Osteocyte (in vitro differentiated cells): ENCODE results near the gene GFPT1. TPM values are rescaled to one million over a fixed set of nuclear protein-coding genes. Genes with fewer than 3 reads are reported as not detected.

Experiments
- DNase-seq: peaks from one replicate; pipeline ENCODE4 v3.0.0; 2021; ENCODE audit warnings: mixed read lengths; ENCODE audit not compliant: unreplicated experiment; ENCODE audit errors: extremely low spot score
- H3K27ac Mint-ChIP-seq: one replicate; pipeline ENCODE4 v1.8.0; 2021; ENCODE audit warnings: mild to moderate bottlenecking, mixed read lengths; ENCODE audit not compliant: unreplicated experiment
- H3K27me3 Mint-ChIP-seq: one replicate; pipeline ENCODE4 v1.8.0; 2021; ENCODE audit warnings: mixed read lengths; ENCODE audit not compliant: unreplicated experiment
- H3K36me3 Mint-ChIP-seq: one replicate; pipeline ENCODE4 v1.8.0; 2021; ENCODE audit warnings: mixed read lengths; ENCODE audit not compliant: unreplicated experiment
- H3K4me1 Mint-ChIP-seq: one replicate; pipeline ENCODE4 v1.8.0; 2021; ENCODE audit warnings: mixed read lengths; ENCODE audit not compliant: unreplicated experiment
- H3K4me3 Mint-ChIP-seq: one replicate; pipeline ENCODE4 v1.8.0; 2021; ENCODE audit warnings: mild to moderate bottlenecking, moderate library complexity, mixed read lengths; ENCODE audit not compliant: unreplicated experiment
- H3K9me3 Mint-ChIP-seq: one replicate; pipeline ENCODE4 v1.8.0; 2021; ENCODE audit warnings: mixed read lengths; ENCODE audit not compliant: unreplicated experiment
- total RNA-seq: library from RNA; stranded (reverse); gene quantifications from 2 replicates; pipeline ENCODE4 v1.2.1, GENCODE V29; 2021
- TF ChIP-seq, protein P1 (sequence below): fragments of 200-600 bp; sonication (generic); IDR thresholded peaks from 2 replicates; pipeline ENCODE4 v1.5.0; 2021; ENCODE audit warnings: antibody characterized with exemption, mild to moderate bottlenecking, moderate library complexity

GFPT1 gene
- total RNA-seq, 1 donor from 2014 or later, result 48.3 TPM

GRCh38 chr2:69278366-69278765 lies 108.7 kb downstream of the GFPT1 start:
- Mint-ChIP-seq H3K36me3 (no peaks in the 10 kb centered on the region), H3K9me3 (no peaks in the 10 kb centered on the region), H3K27ac (no peak overlapping the region), H3K4me1 (no peaks in the 10 kb centered on the region), H3K4me3 (no peak overlapping the region), H3K27me3 (peaks cover 7% of the 10 kb centered on the region)
- no peak for DNase-seq
- TF ChIP-seq, protein P1, sequence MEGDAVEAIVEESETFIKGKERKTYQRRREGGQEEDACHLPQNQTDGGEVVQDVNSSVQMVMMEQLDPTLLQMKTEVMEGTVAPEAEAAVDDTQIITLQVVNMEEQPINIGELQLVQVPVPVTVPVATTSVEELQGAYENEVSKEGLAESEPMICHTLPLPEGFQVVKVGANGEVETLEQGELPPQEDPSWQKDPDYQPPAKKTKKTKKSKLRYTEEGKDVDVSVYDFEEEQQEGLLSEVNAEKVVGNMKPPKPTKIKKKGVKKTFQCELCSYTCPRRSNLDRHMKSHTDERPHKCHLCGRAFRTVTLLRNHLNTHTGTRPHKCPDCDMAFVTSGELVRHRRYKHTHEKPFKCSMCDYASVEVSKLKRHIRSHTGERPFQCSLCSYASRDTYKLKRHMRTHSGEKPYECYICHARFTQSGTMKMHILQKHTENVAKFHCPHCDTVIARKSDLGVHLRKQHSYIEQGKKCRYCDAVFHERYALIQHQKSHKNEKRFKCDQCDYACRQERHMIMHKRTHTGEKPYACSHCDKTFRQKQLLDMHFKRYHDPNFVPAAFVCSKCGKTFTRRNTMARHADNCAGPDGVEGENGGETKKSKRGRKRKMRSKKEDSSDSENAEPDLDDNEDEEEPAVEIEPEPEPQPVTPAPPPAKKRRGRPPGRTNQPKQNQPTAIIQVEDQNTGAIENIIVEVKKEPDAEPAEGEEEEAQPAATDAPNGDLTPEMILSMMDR, result no peak

DNA sequence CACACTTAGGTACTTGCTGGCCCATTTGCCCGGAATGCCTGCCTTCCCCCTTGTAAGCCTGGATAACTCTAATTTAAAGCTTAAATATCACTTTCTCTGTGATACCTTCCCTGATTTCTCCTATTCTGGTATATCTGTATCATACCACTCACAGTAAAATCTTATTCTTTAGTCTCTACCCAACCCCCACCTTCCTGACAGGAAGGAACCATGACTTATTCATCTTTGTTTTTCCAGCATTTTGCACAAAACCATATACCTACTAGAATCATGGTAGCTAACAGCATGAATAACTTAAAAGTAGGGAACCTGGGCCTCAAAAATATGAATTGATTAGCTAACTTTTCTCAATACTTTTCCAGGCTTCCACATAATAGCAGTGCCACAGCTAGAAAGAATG lies 111.5 kb downstream of the GFPT1 start:
- DNase-seq, result no peak
- Mint-ChIP-seq H3K4me3 (no peak overlapping the region), H3K36me3 (no peaks in the 10 kb centered on the region), H3K27me3 (peaks cover 4% of the 10 kb centered on the region), H3K4me1 (peaks cover 16% of the 10 kb centered on the region), H3K9me3 (no peaks in the 10 kb centered on the region), H3K27ac (no peak overlapping the region)
- TF ChIP-seq, protein P1, result no peak

GRCh38 chr2:69272803-69273471 lies 114.1 kb downstream of the GFPT1 start:
- DNase-seq, result no peak
- H3K36me3 Mint-ChIP-seq, result no peaks in the 10 kb centered on the region
- H3K4me1 Mint-ChIP-seq, result peaks cover 16% of the 10 kb centered on the region
- H3K27me3 Mint-ChIP-seq, result peaks cover 8% of the 10 kb centered on the region
- H3K4me3 Mint-ChIP-seq, result no peak overlapping the region
- TF ChIP-seq, protein P1, result peak; percentile 38
- H3K27ac Mint-ChIP-seq, result no peak overlapping the region
- no peaks in the 10 kb centered on the region for H3K9me3 Mint-ChIP-seq

- H3K9me3 Mint-ChIP-seq, result no peaks in the 10 kb centered on the region
- peaks cover 16% of the 10 kb centered on the region for H3K4me1 Mint-ChIP-seq
- no peak for DNase-seq
- peaks cover 8% of the 10 kb centered on the region for H3K27me3 Mint-ChIP-seq
- H3K36me3 Mint-ChIP-seq, result no peaks in the 10 kb centered on the region
- TF ChIP-seq, protein P1, result no peak
- H3K4me3 Mint-ChIP-seq, result no peak overlapping the region
- H3K27ac Mint-ChIP-seq, result peak overlapping the region; percentile 2
Observed at GRCh38 chr2:69271831-69272257, 115.2 kb downstream of the GFPT1 start.

Other genes with a start within 250 kb of the GFPT1 start
- gene NFU1, start 50.2 kb upstream of the GFPT1 start, total RNA-seq, result 41.3 and 41.4 TPM in 2 replicates